GM18873 (cell line): Measurements from ENCODE around the gene GPR155.
"Not testable (repeated sequence)": the region's sequence is repeated elsewhere in the genome, so short reads cannot be mapped to it uniquely, and the experiment has no call there.

ENCODE experiments used
- ATAC-seq: cut with Tn5 transposase; IDR thresholded peaks from one replicate; pipeline ENCODE4 v1.9.1; 2021; ENCODE audit warnings: mild to moderate bottlenecking, moderate library complexity, moderate number of reproducible peaks; ENCODE audit not compliant: unreplicated experiment, low FRiP score

GPR155 gene

DNA sequence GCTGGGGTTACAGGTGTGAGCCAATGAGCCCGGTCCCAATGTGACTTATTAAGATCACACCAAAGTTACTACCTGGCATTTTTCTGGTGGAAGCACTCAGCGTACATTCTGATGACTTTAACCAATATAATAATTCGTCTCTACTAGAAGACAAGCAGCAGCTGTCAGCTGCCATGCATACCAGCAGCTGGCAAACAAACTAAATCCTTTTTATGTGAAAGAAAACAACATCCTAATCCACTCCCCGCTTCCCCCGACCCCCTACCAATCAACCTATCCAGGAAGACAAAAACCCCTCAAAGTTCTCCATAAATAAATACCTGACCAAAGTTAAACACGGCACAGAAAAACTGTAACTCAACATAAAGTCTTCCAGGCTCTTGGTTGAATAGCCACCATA is 42.1 kb downstream of the GPR155 start:
- ATAC-seq: no peak

DNA sequence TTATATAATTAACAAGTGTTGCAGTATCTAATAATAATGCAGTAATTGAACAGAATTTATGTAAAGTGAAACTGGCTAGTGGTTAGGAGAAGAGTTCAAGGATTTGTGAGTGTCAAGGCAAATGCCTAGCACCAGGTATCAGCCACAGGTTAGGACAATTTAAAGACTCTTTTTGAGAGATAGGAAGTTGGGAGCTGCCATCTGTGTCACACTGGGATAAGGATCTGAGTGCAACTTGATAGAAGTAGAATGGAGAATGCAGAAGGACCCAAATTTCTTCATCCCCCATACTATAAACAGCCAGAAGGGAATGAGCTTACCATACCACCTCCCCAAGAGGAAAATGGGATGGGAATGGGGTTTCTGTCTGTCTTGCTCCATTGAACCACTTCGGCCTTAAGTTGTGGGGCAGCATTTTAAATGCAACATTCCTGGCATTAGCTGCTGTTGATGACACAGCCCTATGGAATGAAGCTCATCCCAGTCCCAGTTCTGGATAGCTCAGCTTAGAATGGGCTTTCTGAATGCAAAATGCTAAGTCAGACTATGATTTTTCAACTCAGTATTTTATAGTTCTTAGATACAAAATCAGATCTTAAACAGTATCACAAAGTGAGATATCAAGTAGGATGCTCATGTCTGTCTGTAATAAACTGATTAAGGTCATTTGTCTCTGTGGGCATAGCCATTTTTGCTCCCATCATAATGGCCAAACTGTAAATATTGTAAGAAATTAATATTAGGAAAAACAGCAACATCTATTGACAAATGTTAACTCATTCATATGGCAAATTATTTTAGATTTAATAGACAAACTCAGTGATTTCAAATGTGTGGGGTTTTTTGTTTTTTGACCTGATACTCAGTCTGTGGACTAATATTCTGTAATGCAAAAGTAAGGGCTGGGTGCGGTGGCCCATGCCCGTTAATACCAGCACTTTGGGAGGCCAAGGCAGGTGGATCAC is 44.0 kb downstream of the GPR155 start:
- no peak for ATAC-seq

DNA sequence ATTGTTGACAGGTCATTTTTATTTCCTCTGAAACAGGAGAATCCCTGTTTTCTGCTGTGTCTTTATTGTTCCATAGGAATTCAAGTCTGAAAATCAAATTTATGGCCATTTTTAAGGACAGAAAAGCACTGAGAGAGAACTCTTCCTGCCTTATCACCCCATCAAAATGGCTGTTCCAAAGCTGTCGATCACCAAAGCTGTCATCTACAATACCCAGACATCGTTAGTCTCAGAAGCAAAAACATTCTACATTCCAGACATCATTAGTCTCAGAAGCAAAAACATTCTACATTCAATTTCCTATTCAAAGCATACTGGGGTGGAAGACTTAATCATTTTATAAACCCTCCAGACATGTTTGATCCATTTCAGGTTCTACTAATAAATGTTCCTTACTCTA is 46.9 kb downstream of the GPR155 start:
- ATAC-seq: no peak

DNA sequence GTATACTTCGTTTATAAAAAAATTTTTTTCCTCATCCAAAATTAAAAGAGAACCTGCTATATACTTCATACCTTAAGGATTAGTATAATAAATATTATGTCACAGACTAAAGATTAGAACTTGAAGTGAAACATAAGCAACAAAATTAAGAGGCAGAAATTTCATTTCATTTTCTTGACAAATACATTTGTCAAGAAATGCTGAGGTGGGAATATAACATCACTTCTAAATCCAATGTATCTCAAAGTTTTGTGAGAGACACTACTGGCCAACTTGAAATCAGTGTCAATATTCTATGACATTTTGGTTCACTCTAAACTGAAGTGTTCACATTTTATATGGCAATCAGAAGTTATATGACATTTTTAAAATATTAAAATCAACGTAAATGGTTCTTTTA is 47.5 kb downstream of the GPR155 start:
- ATAC-seq: no peak

DNA sequence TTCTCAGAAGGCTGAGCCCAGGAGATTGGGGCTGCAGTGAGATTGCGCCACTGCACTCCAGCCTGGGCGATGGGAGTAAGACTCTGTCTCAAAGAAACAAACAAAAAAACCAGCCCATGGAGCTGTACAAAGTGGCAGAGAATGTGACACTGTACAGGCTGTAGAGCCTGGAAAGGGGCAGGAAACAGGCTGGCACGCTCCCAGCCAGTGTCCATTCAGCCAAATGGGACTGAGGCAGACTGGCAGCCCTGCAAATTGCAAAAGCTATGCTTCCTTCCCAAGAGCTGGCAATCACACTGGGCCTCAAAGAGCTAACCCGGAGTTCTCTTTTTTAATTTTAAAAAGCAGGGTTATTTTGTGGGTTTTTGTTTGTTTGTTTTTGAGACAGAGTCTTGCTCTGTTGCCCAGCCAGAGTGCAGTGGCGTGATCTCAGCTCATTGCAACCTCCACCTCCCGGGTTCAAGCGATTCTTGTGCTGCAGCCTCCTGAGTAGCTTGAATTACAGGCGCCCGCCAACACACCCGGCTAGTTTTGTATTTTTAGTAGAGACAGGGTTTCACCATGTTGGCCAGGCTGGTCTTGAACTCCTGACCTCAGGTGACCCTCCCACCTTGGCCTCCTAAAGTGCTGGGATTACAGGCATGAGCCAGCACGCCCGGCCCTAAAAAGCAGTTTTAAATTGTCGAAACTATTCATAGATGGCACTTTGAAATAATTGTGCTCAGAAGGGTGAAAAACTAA is 48.5 kb downstream of the GPR155 start:
- ATAC-seq: no peak

DNA sequence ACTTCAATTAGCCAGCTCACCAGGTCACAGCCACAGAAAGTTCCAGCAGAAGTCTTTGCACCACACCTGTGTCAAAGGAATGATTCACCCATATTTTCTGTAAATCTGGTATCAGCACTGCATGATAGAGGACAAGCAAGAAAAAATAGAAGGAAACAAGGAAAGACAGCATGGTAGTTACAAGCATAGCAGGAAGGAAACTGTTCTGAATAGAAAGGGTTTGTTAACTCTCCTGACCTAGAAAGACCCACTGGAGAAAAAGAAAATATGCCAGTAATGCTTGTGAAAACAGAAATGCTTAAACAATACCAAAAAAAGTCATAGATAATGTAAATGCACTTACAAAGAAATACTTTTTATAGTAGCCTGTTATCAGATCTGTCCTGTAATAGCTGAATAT is 50.5 kb downstream of the GPR155 start:
- ATAC-seq: no peak

DNA sequence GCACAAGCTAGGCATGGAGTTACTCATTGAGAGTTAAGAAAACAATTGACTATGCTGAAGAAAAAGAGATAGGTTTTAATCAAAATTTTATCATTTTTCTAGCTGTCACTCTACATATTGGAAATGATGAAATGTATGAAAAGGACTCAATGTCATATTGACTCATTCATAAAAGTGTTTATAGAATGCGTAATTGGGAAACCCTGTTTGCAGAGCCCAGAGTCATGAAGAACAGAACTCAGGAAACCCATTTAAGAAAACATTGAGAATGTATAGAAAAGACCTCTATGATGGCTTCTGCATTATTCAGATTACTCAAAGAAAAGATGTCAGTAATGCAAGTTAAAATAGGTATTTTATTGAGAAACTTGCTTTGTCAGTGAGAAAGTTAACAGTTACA is 54.9 kb downstream of the GPR155 start:
- no peak for ATAC-seq

DNA sequence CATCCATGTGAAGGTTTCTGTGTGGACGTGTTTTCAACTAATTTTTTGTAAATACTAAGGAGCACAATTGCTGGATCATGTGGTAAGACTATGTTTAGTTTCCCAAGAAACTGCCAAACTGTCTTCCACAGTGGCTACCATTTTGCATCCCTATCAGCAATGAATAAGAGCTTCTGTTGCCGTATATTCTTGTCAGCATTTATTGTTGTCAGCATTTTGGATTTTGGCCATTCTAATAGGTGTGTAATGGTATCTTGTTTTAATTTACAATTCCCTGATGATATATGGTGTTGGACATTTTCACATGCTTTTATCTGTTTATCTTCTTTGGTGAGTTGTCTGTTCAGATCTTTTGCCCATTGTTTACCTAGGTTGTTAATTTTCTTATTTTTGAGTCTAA is 56.8 kb downstream of the GPR155 start:
- no peak for ATAC-seq

DNA sequence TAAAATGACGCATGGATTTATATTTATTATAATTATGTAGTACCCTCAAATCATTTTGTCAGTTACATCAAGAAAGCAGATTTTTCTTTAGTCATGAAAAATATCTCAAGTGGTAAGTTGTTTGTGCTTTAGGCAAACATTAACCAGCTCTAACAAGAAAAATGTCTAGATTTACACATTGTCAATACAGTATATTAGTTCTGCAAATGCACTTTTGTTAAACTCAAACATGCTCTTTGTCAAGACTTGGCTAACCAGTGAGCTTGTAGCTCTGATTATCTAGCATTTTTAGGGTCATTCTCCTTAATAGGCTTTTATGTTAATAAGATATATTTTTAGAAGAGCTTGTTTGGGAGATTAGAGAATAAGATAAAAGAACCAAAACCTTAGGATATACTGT is 58.6 kb downstream of the GPR155 start:
- no peak for ATAC-seq

DNA sequence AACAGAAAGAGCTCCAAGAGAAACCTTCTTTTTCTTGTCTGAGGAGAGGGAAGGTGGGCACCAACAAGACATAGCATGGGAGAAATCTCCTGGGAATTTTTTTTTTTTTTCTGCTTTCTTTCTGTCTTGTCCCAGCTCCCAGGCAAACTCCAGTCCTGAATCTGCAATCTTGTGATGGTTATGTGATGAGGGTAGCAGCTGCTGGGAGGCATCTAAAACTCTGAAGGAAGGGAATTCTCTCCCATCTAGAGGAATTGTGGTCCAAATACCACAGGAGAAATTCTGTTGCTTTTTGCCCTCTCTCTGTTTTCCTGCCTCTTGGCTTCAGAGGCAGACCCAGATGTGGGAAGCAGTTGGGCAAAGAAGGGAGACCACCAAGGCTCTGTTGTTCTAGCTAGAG is 74.6 kb downstream of the GPR155 start:
- no peak for ATAC-seq

DNA sequence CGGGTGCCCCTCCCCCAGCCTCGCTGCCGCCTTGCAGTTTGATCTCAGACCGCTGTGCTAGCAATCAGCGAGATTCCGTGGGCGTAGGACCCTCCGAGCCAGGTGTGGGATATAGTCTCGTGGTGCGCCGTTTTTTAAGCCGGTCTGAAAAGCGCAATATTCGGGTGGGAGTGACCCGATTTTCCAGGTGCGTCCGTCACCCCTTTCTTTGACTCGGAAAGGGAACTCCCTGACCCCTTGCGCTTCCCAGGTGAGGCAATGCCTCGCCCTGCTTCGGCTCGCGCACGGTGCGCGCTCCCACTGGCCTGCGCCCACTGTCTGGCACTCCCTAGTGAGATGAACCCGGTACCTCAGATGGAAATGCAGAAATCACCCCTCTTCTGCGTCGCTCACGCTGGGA is 76.8 kb downstream of the GPR155 start:
- not testable (repeated sequence) for ATAC-seq

DNA sequence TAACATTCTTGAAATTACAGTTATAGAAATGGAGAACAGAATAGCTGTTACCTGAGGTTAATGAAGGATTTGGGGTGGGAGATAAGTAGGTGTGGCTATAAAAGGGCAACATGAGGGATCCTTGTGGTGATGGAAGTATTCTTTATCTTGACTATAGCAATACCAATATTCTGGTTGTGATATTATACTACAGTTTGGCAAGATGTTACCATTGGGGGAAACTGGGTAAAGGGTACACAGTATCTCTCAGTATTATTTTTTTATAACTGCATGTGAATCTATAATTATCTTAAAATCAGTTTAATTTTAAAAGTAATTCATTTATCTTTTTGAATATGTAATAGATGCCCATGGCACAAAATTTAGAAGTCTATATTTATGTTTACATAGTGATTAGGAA is 83.2 kb downstream of the GPR155 start:
- ATAC-seq: no peak

DNA sequence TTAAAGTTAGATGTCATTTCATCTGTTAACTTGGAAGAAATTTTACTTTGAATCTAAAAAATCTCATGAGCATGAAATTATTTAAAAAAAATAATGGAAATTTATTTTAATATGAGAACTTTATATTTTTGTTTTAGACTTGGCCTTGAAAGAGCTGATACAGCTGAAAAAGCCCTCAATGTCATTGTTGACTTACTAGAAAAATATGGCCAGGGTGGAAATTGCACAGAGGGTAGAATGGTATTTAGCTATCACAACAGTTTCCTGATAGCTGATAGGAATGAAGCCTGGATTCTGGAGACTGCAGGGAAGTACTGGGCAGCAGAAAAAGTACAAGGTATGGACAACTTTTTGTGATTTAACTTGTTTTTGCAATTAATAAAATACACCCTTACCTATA is 86.0 kb downstream of the GPR155 start:
- ATAC-seq: no peak

DNA sequence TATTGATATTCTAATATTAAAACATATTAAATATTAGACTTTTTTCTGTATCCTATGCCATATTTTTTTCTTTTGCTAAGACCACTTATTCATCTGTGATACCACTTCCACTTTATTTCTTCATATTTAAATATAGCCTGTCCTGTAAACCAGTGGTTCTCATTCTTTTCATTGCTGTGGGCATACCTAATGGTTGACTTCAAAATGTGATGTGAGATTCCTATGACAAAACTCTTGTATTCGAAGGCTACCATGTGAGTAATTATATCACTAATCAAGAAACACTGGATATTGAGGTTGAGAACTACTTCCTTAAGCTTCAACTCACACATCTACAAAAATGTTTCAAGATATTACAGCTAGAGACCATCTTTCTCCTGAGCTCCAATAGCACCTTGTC is 87.7 kb downstream of the GPR155 start:
- ATAC-seq: no peak

DNA sequence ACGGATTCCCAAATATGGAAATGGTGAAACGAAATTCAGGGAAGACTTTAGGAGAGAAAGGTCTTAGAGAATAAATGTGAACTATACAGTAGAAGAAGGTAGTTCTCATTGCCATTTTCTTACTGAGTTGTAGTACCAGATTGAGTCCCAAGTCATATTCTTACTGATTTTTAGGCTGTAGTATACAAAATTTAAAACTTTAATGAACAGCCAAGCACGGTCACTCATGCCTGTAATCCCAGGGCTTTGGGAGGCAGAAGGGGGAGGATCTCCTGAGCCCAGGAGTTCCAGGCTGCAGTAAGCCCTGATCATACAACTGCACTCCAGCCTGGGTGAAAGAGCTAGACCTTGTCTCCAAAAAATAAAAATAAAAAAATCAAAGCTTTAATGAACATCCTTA is 89.1 kb downstream of the GPR155 start:
- no peak for ATAC-seq

DNA sequence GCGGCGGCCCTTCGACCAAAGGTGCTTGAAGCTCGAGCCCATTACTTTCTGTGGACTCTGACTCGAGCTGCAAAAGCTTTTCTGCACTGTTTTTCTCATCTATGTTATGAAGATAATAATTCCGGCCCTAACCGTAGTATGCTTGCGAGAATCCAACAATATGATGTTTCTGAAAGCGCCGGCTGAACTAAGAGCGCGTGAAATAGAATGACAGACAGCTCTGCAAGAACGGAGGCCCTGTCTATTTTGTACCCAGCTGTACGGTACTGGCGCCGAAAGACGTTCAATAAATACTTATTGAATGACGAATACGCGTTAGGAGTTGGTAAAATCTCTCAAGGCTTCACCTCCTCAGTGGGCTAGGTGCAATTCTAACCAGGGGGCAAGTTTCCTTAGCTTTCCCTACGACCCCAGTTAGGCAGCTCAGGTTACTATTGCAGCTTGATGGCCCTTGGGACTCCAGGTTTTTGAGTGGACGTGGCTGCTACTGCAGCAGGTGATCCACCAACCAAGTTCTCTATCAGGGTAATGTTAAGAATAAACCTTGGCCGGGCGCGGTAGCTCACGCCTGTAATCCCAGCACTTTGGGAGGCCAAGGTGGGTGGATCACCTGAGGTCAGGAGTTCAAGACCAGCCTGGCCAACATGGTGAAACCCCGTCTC is 90.7 kb downstream of the GPR155 start:
- no peak for ATAC-seq

DNA sequence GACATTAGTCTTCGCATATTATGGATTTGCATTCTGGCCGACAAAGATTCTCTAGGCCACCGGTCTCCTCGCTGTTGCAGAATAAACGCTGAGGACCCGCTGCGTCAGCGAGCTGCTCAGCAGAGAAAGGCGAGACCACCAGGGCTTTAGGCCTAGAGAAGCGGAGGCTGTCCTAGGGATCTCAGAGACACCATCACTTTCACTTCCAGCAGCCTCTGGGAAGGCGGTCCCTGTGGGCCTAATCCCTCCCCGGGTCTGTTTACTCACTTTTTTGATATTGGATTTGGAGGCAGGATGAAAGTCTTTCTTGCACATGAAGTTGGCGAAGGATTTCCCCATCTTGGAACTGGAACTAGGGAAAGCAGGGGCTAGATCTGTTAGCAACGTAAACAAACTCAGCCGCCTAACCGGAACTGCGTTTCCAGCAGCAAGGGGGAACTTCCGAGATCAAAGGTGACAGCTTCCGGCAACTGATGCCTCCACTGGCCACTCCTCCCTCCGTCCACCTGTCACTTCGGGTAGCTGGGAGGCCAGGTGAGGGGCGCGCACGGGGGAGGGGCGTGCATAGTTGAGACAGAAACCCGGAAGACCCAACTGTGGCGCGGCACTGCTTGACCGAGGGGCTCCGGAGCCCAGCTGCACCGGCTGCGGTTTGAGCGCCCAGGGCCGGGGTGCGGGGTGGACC is 91.4 kb downstream of the GPR155 start, which contains the start of gene SCRN3:
Gene SCRN3 (plus strand): TSS at position 447 of the 685 bp plus-strand sequence. CDS start 2,554 bp downstream, outside the sequence.
- ATAC-seq: peak; percentile 87

DNA sequence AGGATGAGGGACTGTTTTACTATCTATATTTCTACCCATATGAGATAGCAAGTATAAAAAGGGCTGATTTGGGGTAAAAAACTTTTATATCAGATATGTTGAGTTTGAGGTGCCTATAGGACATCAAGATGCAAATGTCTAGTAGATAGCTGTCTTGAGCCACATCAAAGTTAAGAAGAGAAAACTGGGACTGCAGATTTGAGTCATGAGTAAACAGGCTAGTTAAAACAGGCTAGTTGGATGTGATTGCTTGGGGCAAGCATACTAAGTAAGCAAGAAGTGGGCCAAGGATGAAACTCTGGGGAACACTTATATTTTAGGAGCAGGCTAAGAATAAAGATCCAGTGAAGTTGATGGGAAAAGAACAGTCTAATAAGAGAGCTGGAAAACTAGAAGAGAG is 94.1 kb downstream of the GPR155 start:
- ATAC-seq: no peak

DNA sequence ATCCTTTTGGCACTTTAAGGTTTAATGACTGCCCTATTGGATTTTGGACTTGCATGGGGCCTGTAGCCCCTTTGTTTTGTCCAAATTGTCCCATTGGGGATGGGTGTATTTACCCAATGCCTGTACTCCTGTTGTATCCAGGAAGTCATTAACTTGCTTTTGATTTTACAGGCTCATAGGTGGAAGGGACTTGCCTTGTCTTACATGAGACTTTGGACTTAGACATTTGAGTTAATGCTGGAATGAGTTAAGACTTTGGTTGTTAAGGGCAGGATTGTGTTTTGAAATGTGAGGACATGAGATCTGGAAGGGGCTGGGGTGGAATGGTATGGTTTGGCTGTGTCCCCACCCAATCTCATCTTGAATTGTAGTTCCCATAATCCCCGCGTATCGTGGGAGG is 96.5 kb downstream of the GPR155 start:
- not testable (repeated sequence) for ATAC-seq

DNA sequence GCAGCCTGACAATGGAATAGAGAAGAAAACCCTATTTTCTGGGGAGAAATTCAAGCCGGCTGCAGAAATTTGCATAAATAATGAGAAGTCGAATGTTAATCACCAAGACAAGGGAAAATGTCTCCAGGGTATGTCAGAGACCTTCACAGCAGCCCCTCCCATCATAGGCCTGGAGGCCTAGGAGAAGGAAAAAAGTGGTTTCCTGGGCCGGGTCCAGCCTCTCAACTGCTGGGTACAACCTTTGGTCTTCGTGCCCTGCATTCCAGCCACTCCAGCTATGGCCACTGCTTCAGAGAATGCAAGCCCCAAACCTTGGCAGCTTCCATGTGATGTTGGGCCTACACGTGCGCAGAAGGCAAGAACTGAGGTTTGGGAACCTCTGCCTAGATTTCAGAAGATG is 97.3 kb downstream of the GPR155 start:
- ATAC-seq: no peak
